GM18511 (cell line): Measurements from ENCODE around the gene CIROP.

Experiments
- ATAC-seq: cut with Tn5 transposase; IDR thresholded peaks from one replicate; pipeline ENCODE4 v1.9.1; 2021; ENCODE audit warnings: mild to moderate bottlenecking, moderate library complexity; ENCODE audit not compliant: unreplicated experiment

Gene CIROP

GRCh38 chr14:23130871-23131270 lies 26.1 kb upstream of the CIROP start:
- ATAC-seq, result no peak

GRCh38 chr14:23129759-23130316 lies 25.0 kb upstream of the CIROP start:
- no peak for ATAC-seq

GRCh38 chr14:23128969-23129758 lies 24.4 kb upstream of the CIROP start:
- ATAC-seq, result no peak

GRCh38 chr14:23127861-23128260 lies 23.1 kb upstream of the CIROP start:
- no peak for ATAC-seq

- no peak for ATAC-seq
Observed at GRCh38 chr14:23126548-23127278, 21.9 kb upstream of the CIROP start.

- ATAC-seq, result no peak
Observed at GRCh38 chr14:23125933-23126524, 21.2 kb upstream of the CIROP start.

GRCh38 chr14:23125011-23125410 lies 20.2 kb upstream of the CIROP start:
- ATAC-seq, result no peak

GRCh38 chr14:23124337-23124954 lies 19.7 kb upstream of the CIROP start:
- no peak for ATAC-seq

- ATAC-seq, result no peak
Observed at GRCh38 chr14:23123419-23123818, 18.6 kb upstream of the CIROP start.

GRCh38 chr14:23122086-23122485 lies 17.3 kb upstream of the CIROP start:
- ATAC-seq, result no peak

- peak; percentile 68 for ATAC-seq
Observed at GRCh38 chr14:23121361-23121771, 16.6 kb upstream of the CIROP start.

GRCh38 chr14:23120541-23121251 lies 15.9 kb upstream of the CIROP start:
- ATAC-seq, result peak; percentile 83

- no peak for ATAC-seq
Observed at GRCh38 chr14:23119363-23120327, 14.9 kb upstream of the CIROP start.

GRCh38 chr14:23118506-23119362 lies 13.9 kb upstream of the CIROP start, which contains the start of gene CEBPE:
TSS of gene CEBPE (minus strand) at chr14:23119255. CDS start at chr14:23119091, 164 bp downstream.
- no peak for ATAC-seq

- no peak for ATAC-seq
Observed at GRCh38 chr14:23117371-23118020, 12.7 kb upstream of the CIROP start.

GRCh38 chr14:23115918-23116317 lies 11.1 kb upstream of the CIROP start:
- no peak for ATAC-seq

- no peak for ATAC-seq
Observed at GRCh38 chr14:23115039-23115731, 10.4 kb upstream of the CIROP start.
